ENCODE data around the gene OLFML1. TPM values are rescaled to one million over a fixed set of nuclear protein-coding genes. Genes with fewer than 3 reads are reported as not detected.

The OLFML1 gene
- polyA plus RNA-seq, 1 donor from 2014 or later, result not detected

- no peak overlapping the region for H3K9ac ChIP-seq (ENCODE audit: low read length)
- no peaks in the 10 kb centered on the region for H3K36me3 ChIP-seq (ENCODE audit: insufficient read depth, low read length)
- no peak overlapping the region for H3K27ac ChIP-seq (ENCODE audit: low read length)
- H3K4me2 ChIP-seq (ENCODE audit: low read length), result no peak overlapping the region
- no peaks in the 10 kb centered on the region for H3K27me3 ChIP-seq (ENCODE audit: insufficient read depth, low read depth, low read length)
- TF ChIP-seq TAF1 (IDR thresholded peaks at IDR 0.05; ENCODE audit: low read depth), result no peak
- no peak for TF ChIP-seq MXI1 (conservative IDR thresholded peaks at IDR 0.05; ENCODE audit: poor library complexity, severe bottlenecking)
- no peak for TF ChIP-seq POLR2AphosphoS5 (IDR thresholded peaks at IDR 0.05)
- TF ChIP-seq EP300 (conservative IDR thresholded peaks at IDR 0.05; ENCODE audit: poor library complexity, severe bottlenecking), result no peak
- TF ChIP-seq SMC3 (conservative IDR thresholded peaks at IDR 0.05; ENCODE audit: poor library complexity), result no peak
- TF ChIP-seq EZH2 (IDR thresholded peaks at IDR 0.05; ENCODE audit: borderline replicate concordance, insufficient read depth, low read length, poor library complexity, severe bottlenecking), result no peak
- no peak for TF ChIP-seq CTCF (IDR thresholded peaks at IDR 0.05; ENCODE audit: poor library complexity, severe bottlenecking)
- no peak for TF ChIP-seq REST (IDR thresholded peaks at IDR 0.05; ENCODE audit: borderline replicate concordance)
- no peaks in the 10 kb centered on the region for H3K9me2 ChIP-seq (ENCODE audit: insufficient read depth, low read length)
- H3K79me2 ChIP-seq (replicated peaks; ENCODE audit: insufficient read depth, low read length), result no peaks in the 10 kb centered on the region
- H2AFZ ChIP-seq (ENCODE audit: low read depth, low read length), result no peak overlapping the region
- H4K20me1 ChIP-seq (ENCODE audit: insufficient read depth), result no peaks in the 10 kb centered on the region
- no peaks in the 10 kb centered on the region for H3K9me3 ChIP-seq (ENCODE audit: low read length)
- H3F3A ChIP-seq (ENCODE audit: insufficient read depth, low read length, poor library complexity, severe bottlenecking), result no peaks in the 10 kb centered on the region
- H3K4me3 ChIP-seq (ENCODE audit: low read length), result no peak overlapping the region
Measured at GRCh38 chr11:7551571-7551970, 66.3 kb downstream of the OLFML1 start.

- no peak overlapping the region for H3K27ac ChIP-seq (ENCODE audit: low read length)
- no peaks in the 10 kb centered on the region for H3K79me2 ChIP-seq (replicated peaks; ENCODE audit: insufficient read depth, low read length)
- H2AFZ ChIP-seq (ENCODE audit: low read depth, low read length), result no peak overlapping the region
- TF ChIP-seq TAF1 (IDR thresholded peaks at IDR 0.05; ENCODE audit: low read depth), result no peak
- no peak for TF ChIP-seq EZH2 (IDR thresholded peaks at IDR 0.05; ENCODE audit: borderline replicate concordance, insufficient read depth, low read length, poor library complexity, severe bottlenecking)
- no peak for TF ChIP-seq EP300 (conservative IDR thresholded peaks at IDR 0.05; ENCODE audit: poor library complexity, severe bottlenecking)
- TF ChIP-seq CTCF (IDR thresholded peaks at IDR 0.05; ENCODE audit: poor library complexity, severe bottlenecking), result no peak
- no peak for TF ChIP-seq POLR2AphosphoS5 (IDR thresholded peaks at IDR 0.05)
- no peaks in the 10 kb centered on the region for H3K27me3 ChIP-seq (ENCODE audit: insufficient read depth, low read depth, low read length)
- no peaks in the 10 kb centered on the region for H4K20me1 ChIP-seq (ENCODE audit: insufficient read depth)
- H3K4me3 ChIP-seq (ENCODE audit: low read length), result no peak overlapping the region
- H3F3A ChIP-seq (ENCODE audit: insufficient read depth, low read length, poor library complexity, severe bottlenecking), result no peaks in the 10 kb centered on the region
- H3K9me2 ChIP-seq (ENCODE audit: insufficient read depth, low read length), result no peaks in the 10 kb centered on the region
- H3K4me2 ChIP-seq (ENCODE audit: low read length), result no peak overlapping the region
- no peaks in the 10 kb centered on the region for H3K9me3 ChIP-seq (ENCODE audit: low read length)
- no peak overlapping the region for H3K9ac ChIP-seq (ENCODE audit: low read length)
- no peaks in the 10 kb centered on the region for H3K36me3 ChIP-seq (ENCODE audit: insufficient read depth, low read length)
Measured at GRCh38 chr11:7552666-7553065, 67.4 kb downstream of the OLFML1 start.

All from neural cell (in vitro differentiated cells).